HCT116 (cell line): ENCODE results near the gene PDCD2L. TPM values are rescaled to one million over a fixed set of nuclear protein-coding genes. Genes with fewer than 3 reads are reported as not detected.

Experiments used
- ATAC-seq: fragments of 200-7000 bp; cut with Tn5 transposase; 2 replicates; pipeline ENCODE4 v1.9.1; 2020; ENCODE audit warnings: mild to moderate bottlenecking, moderate library complexity
- BruUV-seq: library from RNA; stranded (reverse); fragments of 400-500 nt; replicated peaks from 2 replicates; lab custom pipeline; 2021; lab: Mats Ljungman, UMichigan
- CTCF ChIA-PET: fragments of 300-600 bp; sonication (Branson Sonifier 250); formaldehyde crosslinking; loops from one replicate; lab custom pipeline; 2021; ENCODE audit warnings: antibody characterized with exemption; lab: Charles Lee
- POLR2A ChIA-PET: fragments of 300-600, 350-600 bp; sonication (Branson Sonifier 250); formaldehyde crosslinking; loops from one replicate; lab custom pipeline; 2021; ENCODE audit warnings: antibody characterized with exemption; lab: Charles Lee
- RAD21 ChIA-PET, 2 experiments: fragments of 300-600 bp; sonication (Branson Sonifier 250); formaldehyde crosslinking; loops; one replicate each; lab custom pipeline; 2023; ENCODE audit warnings: low total read pairs in 2 of 2; ENCODE audit not compliant: uncharacterized antibody in 2 of 2, unreplicated experiment in 2 of 2, low non-redundant PET in 1 of 2; lab: Charles Lee
- DNase-seq: peaks from one replicate; pipeline ENCODE4 v3.0.0-alpha.2; 2010; ENCODE audit warnings: low read depth, low spot score
- H2AFZ ChIP-seq: fragments of 200-600 bp; shearing (Covaris generic), sonication (generic); 2 replicates; pipeline ENCODE4 v1.6.1; 2017; ENCODE audit warnings: low read depth, mixed run types, mixed read lengths, antibody characterized with exemption, low read length; ENCODE audit not compliant: poor library complexity, severe bottlenecking
- H3K27ac ChIP-seq: 2 replicates; pipeline ENCODE4 v1.5.1; 2012; ENCODE audit warnings: low read depth, low read length
- H3K27me3 ChIP-seq: fragments of 200-600 bp; sonication (generic); 2 replicates; pipeline ENCODE4 v1.6.1; 2016; ENCODE audit warnings: mixed run types, low read length, mixed read lengths; ENCODE audit not compliant: insufficient read depth
- H3K36me3 ChIP-seq, 2 experiments: fragments of 200-500 bp in 1 of 2; fragments of 200-600 bp in 1 of 2; sonication (Bioruptor generic) in 1 of 2; sonication (generic) in 1 of 2; 2 replicates each; pipeline versions ENCODE4 v1.5.1 to v1.6.1; 2014 to 2016; ENCODE audit warnings: low read length in 2 of 2, inconsistent platforms in 1 of 2, mixed read lengths in 1 of 2, mixed run types in 1 of 2; ENCODE audit not compliant: insufficient read depth in 2 of 2, control insufficient read depth in 1 of 2
- H3K4me1 ChIP-seq, 2 experiments: fragments of 200-600 bp in 1 of 2; sonication (generic) in 1 of 2; 2 replicates each; pipeline versions ENCODE4 v1.5.1 to v1.6.1; 2012 to 2017; ENCODE audit warnings: low read length in 2 of 2, inconsistent platforms in 1 of 2, mild to moderate bottlenecking in 1 of 2, mixed read lengths in 1 of 2, mixed run types in 1 of 2, moderate library complexity in 1 of 2; ENCODE audit not compliant: insufficient read depth in 2 of 2, control insufficient read depth in 1 of 2
- H3K4me2 ChIP-seq: fragments of 200-600 bp; sonication (generic); 2 replicates; pipeline ENCODE4 v1.6.1; 2017; ENCODE audit warnings: mixed run types, low read length, mixed read lengths
- H3K4me3 ChIP-seq, 2 experiments: fragments of 200-600 bp in 1 of 2; sonication (generic) in 1 of 2; replicated peaks in 1 of 2; 2 replicates each; pipeline ENCODE4 v1.5.1; 2011 to 2016; ENCODE audit warnings: low read length in 2 of 2, control low read depth in 1 of 2, low read depth in 1 of 2, mild to moderate bottlenecking in 1 of 2, mixed read lengths in 1 of 2, mixed run types in 1 of 2
- H3K79me2 ChIP-seq: fragments of 200-600 bp; sonication (generic); 2 replicates; pipeline ENCODE4 v1.6.1; 2017; ENCODE audit warnings: mild to moderate bottlenecking, mixed run types, low read length, moderate library complexity, mixed read lengths; ENCODE audit not compliant: insufficient read depth
- H3K9ac ChIP-seq: fragments of 200-600 bp; sonication (generic); 2 replicates; pipeline ENCODE4 v1.6.1; 2016; ENCODE audit warnings: low read length, mixed read lengths
- H3K9me2 ChIP-seq: fragments of 200-600 bp; sonication (generic), shearing (Covaris generic); 2 replicates; pipeline ENCODE4 v1.6.1; 2017; ENCODE audit warnings: mixed run types, mild to moderate bottlenecking, moderate library complexity; ENCODE audit not compliant: insufficient read depth
- H3K9me3 ChIP-seq, 2 experiments: fragments of 200-500 bp in 1 of 2; fragments of 200-600 bp in 1 of 2; sonication (Bioruptor generic) in 1 of 2; sonication (generic) in 1 of 2; 2 replicates each; pipeline ENCODE4 v1.6.1; 2014 to 2017; ENCODE audit warnings: low read length in 2 of 2, mixed read lengths in 2 of 2, inconsistent platforms in 1 of 2, low read depth in 1 of 2, mild to moderate bottlenecking in 1 of 2, mixed run types in 1 of 2, moderate library complexity in 1 of 2; ENCODE audit not compliant: control insufficient read depth in 1 of 2, insufficient read depth in 1 of 2
- H4K20me1 ChIP-seq: fragments of 200-600 bp; sonication (generic), shearing (Covaris generic); 2 replicates; pipeline ENCODE4 v1.6.1; 2017; ENCODE audit warnings: mixed run types, mild to moderate bottlenecking, moderate library complexity; ENCODE audit not compliant: insufficient read depth
- CEBPB ChIP-seq: IDR thresholded peaks from 2 replicates; pipeline ENCODE4 v1.6.1; 2012; ENCODE audit warnings: low read depth
- EGR1 ChIP-seq: IDR thresholded peaks from 2 replicates; pipeline ENCODE4 v1.6.1; 2012; ENCODE audit warnings: low read depth
- ELF1 ChIP-seq: IDR thresholded peaks from 2 replicates; pipeline ENCODE4 v1.6.1; 2012; ENCODE audit warnings: low read depth, borderline replicate concordance
- EZH2 ChIP-seq: fragments of 200-600 bp; sonication (generic); IDR thresholded peaks from 2 replicates; pipeline ENCODE4 v1.6.1; 2017; ENCODE audit warnings: antibody characterized with exemption, mixed run types
- EZH2phosphoT487 ChIP-seq: fragments of 200-600 bp; IDR thresholded peaks from 2 replicates; pipeline ENCODE4 v1.6.1; 2018; ENCODE audit warnings: antibody characterized with exemption, borderline replicate concordance
- FOSL1 ChIP-seq: IDR thresholded peaks from 2 replicates; pipeline ENCODE4 v1.6.1; 2012; ENCODE audit warnings: low read depth
- JUND ChIP-seq: IDR thresholded peaks from 2 replicates; pipeline ENCODE4 v1.6.1; 2012
- POLR2A ChIP-seq: IDR thresholded peaks from 2 replicates; pipeline ENCODE4 v1.7.0; 2011; ENCODE audit warnings: borderline replicate concordance; ENCODE audit not compliant: insufficient read depth, insufficient read length; ENCODE audit errors: extremely low read depth
- POLR2AphosphoS5 ChIP-seq: IDR thresholded peaks from 2 replicates; pipeline ENCODE4 v1.6.1; 2011; ENCODE audit warnings: mild to moderate bottlenecking, low read depth, low read length, moderate library complexity
- RAD21 ChIP-seq: IDR thresholded peaks from 2 replicates; pipeline ENCODE4 v1.6.1; 2012; ENCODE audit warnings: low read depth, mild to moderate bottlenecking
- REST ChIP-seq: IDR thresholded peaks from 2 replicates; pipeline ENCODE4 v1.6.1; 2012; ENCODE audit warnings: low read depth
- SIN3A ChIP-seq: IDR thresholded peaks from 2 replicates; pipeline ENCODE4 v1.6.1; 2012; ENCODE audit warnings: low read depth
- SRF ChIP-seq: IDR thresholded peaks from 2 replicates; pipeline ENCODE4 v1.6.1; 2012; ENCODE audit warnings: low read depth
- TCF7L2 ChIP-seq: IDR thresholded peaks from 2 replicates; pipeline ENCODE4 v1.7.0; 2011; ENCODE audit warnings: borderline replicate concordance, inconsistent platforms; ENCODE audit not compliant: insufficient read depth, insufficient read length; ENCODE audit errors: extremely low read depth
- YY1 ChIP-seq: IDR thresholded peaks from 2 replicates; pipeline ENCODE4 v1.6.1; 2011; ENCODE audit warnings: low read length, low read depth, moderate library complexity, mild to moderate bottlenecking; ENCODE audit not compliant: insufficient replicate concordance; ENCODE audit errors: extremely low read depth
- ZFX ChIP-seq: fragments of 450-650 bp; IDR thresholded peaks from 2 replicates; pipeline ENCODE4 v1.6.1; 2017
- ZNF274 ChIP-seq: fragments of 200-500 bp; sonication (Bioruptor generic); IDR thresholded peaks from 2 replicates; pipeline ENCODE4 v1.6.1; 2014; ENCODE audit warnings: mild to moderate bottlenecking, low read depth, low read length, inconsistent platforms
- intact Hi-C: fragments of 100-400 bp; cut with micrococcal nuclease; formaldehyde crosslinking; loops from 2 replicates; pipeline ENCODE4 v1.10.0; 2022
- total RNA-seq: library from RNA; stranded (reverse); gene quantifications from one replicate; pipeline ENCODE4 v1.2.1, GENCODE V29; 2021; ENCODE audit not compliant: unreplicated experiment
- TF ChIP-seq, protein P1 (sequence below): IDR thresholded peaks from 2 replicates; pipeline ENCODE4 v1.6.1; 2011; ENCODE audit warnings: mild to moderate bottlenecking, low read length, moderate library complexity; ENCODE audit not compliant: insufficient replicate concordance; ENCODE audit errors: extremely low read depth
- TF ChIP-seq, protein P2 (sequence below), 3 experiments: fragments of 200-600 bp in 1 of 3; sonication (generic) in 1 of 3; IDR thresholded peaks in 2 of 3; conservative IDR thresholded peaks in 1 of 3; 2 replicates each; pipeline ENCODE4 v1.5.1; 2012 to 2017; ENCODE audit warnings: low read depth in 2 of 3, low read length in 2 of 3, antibody characterized with exemption in 1 of 3, borderline replicate concordance in 1 of 3, control low read depth in 1 of 3, mild to moderate bottlenecking in 1 of 3, mixed read lengths in 1 of 3, mixed run types in 1 of 3, moderate library complexity in 1 of 3; ENCODE audit not compliant: insufficient read depth in 1 of 3
- TF ChIP-seq, protein P3 (sequence below): IDR thresholded peaks from 2 replicates; pipeline ENCODE4 v1.6.1; 2012

PDCD2L gene
- total RNA-seq, 1 experiment from 2014 or later: 30.0 TPM

DNA sequence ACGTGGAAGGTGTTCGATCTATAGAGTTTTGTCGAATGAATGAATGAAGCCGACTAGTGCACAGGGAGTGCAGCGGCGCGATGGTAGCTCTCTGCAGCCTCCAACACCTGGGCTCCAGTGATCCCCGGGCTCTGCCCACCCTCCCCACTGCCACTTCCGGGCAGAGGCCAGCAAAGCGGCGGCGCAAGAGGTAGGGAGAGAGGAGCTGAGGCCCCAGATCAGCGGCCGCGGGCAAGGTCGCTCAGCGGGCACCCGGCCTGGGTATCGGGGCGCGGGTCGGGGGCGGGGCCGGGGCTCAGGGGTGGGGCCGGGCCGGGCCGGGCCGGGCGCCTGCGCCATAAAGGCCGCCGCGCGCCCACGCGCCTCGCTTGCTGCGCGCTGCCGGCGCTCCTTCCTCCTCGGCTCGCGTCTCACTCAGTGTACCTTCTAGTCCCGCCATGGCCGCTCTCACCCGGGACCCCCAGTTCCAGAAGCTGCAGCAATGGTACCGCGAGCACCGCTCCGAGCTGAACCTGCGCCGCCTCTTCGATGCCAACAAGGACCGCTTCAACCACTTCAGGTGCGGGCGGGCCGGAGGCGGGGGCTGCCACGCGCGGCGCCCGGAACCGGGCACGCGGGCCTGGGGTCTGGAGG, 39.3 kb upstream of the PDCD2L start, which contains the start of gene GPI:
Gene GPI (plus strand): TSS at position 367 of the 633 bp plus-strand sequence. CDS start 71 bp downstream, at position 438.
- Histone ChIP-seq H4K20me1 (0 out of 2 replicates have a peak, but pooled peaks cover 5% of the 10 kb centered on the region), H3K9me3 (no peaks in the 10 kb centered on the region), H3K36me3 (peaks cover 29 to 32% of the 10 kb centered on the region in 2 experiments; a peak in 3 of 4 replicates), H3K4me2 (peak within 1 kb of the TSS; percentile 97), H3K9me2 (no peaks in the 10 kb centered on the region), H3K4me3 (peak within 1 kb of the TSS; percentile 94 to 99), H3K27ac (peak within 1 kb of the TSS; percentile 91), H3K79me2 (peaks cover 49% of the 10 kb centered on the region), H3K4me1 (peaks cover 18 to 35% of the 10 kb centered on the region in 2 experiments), H2AFZ (peak within 1 kb of the TSS; percentile 82), H3K27me3 (no peaks in the 10 kb centered on the region), H3K9ac (peak within 1 kb of the TSS; percentile 98)
- ATAC-seq: peak; percentile 88
- RAD21 ChIA-PET: no interaction called here
- no peak for DNase-seq
- POLR2A ChIA-PET: interaction anchor here (1.5 kb wide), 1 partner anchor 8 kb away, joined by 3 read pairs; no protein-coding TSS in a partner anchor
- no TSS peak for BruUV-seq
- CTCF ChIA-PET: no interaction called here
- intact Hi-C loops: no loop called here
- TF ChIP-seq, protein P1, sequence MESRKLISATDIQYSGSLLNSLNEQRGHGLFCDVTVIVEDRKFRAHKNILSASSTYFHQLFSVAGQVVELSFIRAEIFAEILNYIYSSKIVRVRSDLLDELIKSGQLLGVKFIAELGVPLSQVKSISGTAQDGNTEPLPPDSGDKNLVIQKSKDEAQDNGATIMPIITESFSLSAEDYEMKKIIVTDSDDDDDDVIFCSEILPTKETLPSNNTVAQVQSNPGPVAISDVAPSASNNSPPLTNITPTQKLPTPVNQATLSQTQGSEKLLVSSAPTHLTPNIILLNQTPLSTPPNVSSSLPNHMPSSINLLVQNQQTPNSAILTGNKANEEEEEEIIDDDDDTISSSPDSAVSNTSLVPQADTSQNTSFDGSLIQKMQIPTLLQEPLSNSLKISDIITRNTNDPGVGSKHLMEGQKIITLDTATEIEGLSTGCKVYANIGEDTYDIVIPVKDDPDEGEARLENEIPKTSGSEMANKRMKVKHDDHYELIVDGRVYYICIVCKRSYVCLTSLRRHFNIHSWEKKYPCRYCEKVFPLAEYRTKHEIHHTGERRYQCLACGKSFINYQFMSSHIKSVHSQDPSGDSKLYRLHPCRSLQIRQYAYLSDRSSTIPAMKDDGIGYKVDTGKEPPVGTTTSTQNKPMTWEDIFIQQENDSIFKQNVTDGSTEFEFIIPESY: no peak
- TF ChIP-seq CEBPB: no peak
- TF ChIP-seq SIN3A: peak; percentile 73
- no peak for TF ChIP-seq ELF1
- no peak for TF ChIP-seq REST
- TF ChIP-seq POLR2AphosphoS5: peak; percentile 97
- TF ChIP-seq SRF: no peak
- TF ChIP-seq RAD21: no peak
- peak; percentile 82 for TF ChIP-seq POLR2A
- TF ChIP-seq, protein P2, sequence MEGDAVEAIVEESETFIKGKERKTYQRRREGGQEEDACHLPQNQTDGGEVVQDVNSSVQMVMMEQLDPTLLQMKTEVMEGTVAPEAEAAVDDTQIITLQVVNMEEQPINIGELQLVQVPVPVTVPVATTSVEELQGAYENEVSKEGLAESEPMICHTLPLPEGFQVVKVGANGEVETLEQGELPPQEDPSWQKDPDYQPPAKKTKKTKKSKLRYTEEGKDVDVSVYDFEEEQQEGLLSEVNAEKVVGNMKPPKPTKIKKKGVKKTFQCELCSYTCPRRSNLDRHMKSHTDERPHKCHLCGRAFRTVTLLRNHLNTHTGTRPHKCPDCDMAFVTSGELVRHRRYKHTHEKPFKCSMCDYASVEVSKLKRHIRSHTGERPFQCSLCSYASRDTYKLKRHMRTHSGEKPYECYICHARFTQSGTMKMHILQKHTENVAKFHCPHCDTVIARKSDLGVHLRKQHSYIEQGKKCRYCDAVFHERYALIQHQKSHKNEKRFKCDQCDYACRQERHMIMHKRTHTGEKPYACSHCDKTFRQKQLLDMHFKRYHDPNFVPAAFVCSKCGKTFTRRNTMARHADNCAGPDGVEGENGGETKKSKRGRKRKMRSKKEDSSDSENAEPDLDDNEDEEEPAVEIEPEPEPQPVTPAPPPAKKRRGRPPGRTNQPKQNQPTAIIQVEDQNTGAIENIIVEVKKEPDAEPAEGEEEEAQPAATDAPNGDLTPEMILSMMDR (IDR thresholded peaks at IDR 0.05 in 2 of 3, conservative IDR thresholded peaks at IDR 0.05 in 1 of 3; ENCODE audit: borderline replicate concordance in 1 of 3, insufficient read depth in 1 of 3, low read depth in 2 of 3, low read length in 2 of 3): no peak
- no peak for TF ChIP-seq FOSL1
- no peak for TF ChIP-seq EZH2phosphoT487
- TF ChIP-seq ZNF274: no peak
- no peak; the same call in 1 of the 2 replicates for TF ChIP-seq ZFX
- no peak for TF ChIP-seq TCF7L2
- peak; percentile 48 for TF ChIP-seq YY1
- peak; percentile 59 for TF ChIP-seq EGR1
- TF ChIP-seq EZH2: no peak
- no peak for TF ChIP-seq JUND
- TF ChIP-seq, protein P3, sequence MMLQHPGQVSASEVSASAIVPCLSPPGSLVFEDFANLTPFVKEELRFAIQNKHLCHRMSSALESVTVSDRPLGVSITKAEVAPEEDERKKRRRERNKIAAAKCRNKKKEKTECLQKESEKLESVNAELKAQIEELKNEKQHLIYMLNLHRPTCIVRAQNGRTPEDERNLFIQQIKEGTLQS: no peak
